IMR-90 (cell line): Measurements from ENCODE around the gene TMEM131L.

Source experiments
- CEBPB ChIP-seq: IDR thresholded peaks from 2 replicates; pipeline ENCODE4 v1.6.1; 2012; ENCODE audit warnings: low read depth, low read length, improper control_type of control experiment
- CHD1 ChIP-seq: IDR thresholded peaks from 2 replicates; pipeline ENCODE4 v1.6.1; 2012; ENCODE audit warnings: low read depth, low read length, improper control_type of control experiment
- FOS ChIP-seq: fragments of 150-350 bp; IDR thresholded peaks from 2 replicates; pipeline ENCODE4 v1.6.1; 2016; ENCODE audit warnings: low read depth, low read length
- MAFK ChIP-seq: IDR thresholded peaks from 2 replicates; pipeline ENCODE4 v1.6.1; 2012; ENCODE audit warnings: low read depth, low read length, improper control_type of control experiment
- NFE2L2 ChIP-seq: fragments of 150-350 bp; IDR thresholded peaks from 2 replicates; pipeline ENCODE4 v1.6.1; 2016; ENCODE audit warnings: low read depth, mild to moderate bottlenecking, low read length
- POLR2A ChIP-seq: IDR thresholded peaks from 2 replicates; pipeline ENCODE4 v1.6.1; 2012; ENCODE audit warnings: mild to moderate bottlenecking, low read depth, low read length
- RAD21 ChIP-seq: IDR thresholded peaks from 2 replicates; pipeline ENCODE4 v1.6.1; 2012; ENCODE audit warnings: low read length, improper control_type of control experiment
- RCOR1 ChIP-seq: IDR thresholded peaks from 2 replicates; pipeline ENCODE4 v1.6.1; 2012; ENCODE audit warnings: mild to moderate bottlenecking, low read length, improper control_type of control experiment; ENCODE audit not compliant: insufficient replicate concordance
- RFX5 ChIP-seq: IDR thresholded peaks from 2 replicates; pipeline ENCODE4 v1.8.0; 2012; ENCODE audit warnings: low read depth, mild to moderate bottlenecking, low read length, moderate library complexity
- SMC3 ChIP-seq: fragments of 150-350 bp; IDR thresholded peaks from 2 replicates; pipeline ENCODE4 v1.6.1; 2016; ENCODE audit warnings: low read depth, mild to moderate bottlenecking, antibody characterized with exemption, low read length, moderate library complexity
- TF ChIP-seq, protein P1 (sequence below): conservative IDR thresholded peaks from 2 replicates; pipeline ENCODE4 v1.5.1; 2012; ENCODE audit warnings: mild to moderate bottlenecking, low read depth, low read length, improper control_type of control experiment
- TF ChIP-seq, protein P2 (sequence below): fragments of 150-350 bp; IDR thresholded peaks from 2 replicates; pipeline ENCODE4 v1.6.1; 2017; ENCODE audit warnings: mild to moderate bottlenecking, antibody characterized with exemption, low read length, low read depth

DNA sequence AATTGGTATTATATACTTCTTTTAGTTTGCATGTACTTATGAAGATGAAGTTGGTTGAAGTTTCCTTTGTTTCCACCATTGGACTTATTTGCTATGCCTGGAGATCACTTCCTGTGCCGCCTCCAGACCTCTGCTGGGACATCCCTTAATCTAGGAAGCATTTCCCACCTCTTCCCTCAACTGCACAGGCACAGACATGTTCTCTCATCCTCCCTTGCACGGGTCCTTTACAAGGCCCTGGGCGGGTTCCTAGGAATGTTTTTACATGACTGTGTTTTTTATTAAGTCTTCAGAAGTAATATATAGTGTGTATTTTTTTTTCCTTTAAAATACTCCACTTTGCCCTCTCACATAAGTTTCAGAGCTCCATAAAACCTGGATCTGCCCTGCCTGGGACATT lies 51.0 kb downstream of the TMEM131L start:
- TF ChIP-seq, protein P1, sequence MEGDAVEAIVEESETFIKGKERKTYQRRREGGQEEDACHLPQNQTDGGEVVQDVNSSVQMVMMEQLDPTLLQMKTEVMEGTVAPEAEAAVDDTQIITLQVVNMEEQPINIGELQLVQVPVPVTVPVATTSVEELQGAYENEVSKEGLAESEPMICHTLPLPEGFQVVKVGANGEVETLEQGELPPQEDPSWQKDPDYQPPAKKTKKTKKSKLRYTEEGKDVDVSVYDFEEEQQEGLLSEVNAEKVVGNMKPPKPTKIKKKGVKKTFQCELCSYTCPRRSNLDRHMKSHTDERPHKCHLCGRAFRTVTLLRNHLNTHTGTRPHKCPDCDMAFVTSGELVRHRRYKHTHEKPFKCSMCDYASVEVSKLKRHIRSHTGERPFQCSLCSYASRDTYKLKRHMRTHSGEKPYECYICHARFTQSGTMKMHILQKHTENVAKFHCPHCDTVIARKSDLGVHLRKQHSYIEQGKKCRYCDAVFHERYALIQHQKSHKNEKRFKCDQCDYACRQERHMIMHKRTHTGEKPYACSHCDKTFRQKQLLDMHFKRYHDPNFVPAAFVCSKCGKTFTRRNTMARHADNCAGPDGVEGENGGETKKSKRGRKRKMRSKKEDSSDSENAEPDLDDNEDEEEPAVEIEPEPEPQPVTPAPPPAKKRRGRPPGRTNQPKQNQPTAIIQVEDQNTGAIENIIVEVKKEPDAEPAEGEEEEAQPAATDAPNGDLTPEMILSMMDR = no peak
- no peak for TF ChIP-seq SMC3
- no peak for TF ChIP-seq CHD1
- TF ChIP-seq RFX5 = no peak
- no peak for TF ChIP-seq POLR2A
- TF ChIP-seq, protein P2, sequence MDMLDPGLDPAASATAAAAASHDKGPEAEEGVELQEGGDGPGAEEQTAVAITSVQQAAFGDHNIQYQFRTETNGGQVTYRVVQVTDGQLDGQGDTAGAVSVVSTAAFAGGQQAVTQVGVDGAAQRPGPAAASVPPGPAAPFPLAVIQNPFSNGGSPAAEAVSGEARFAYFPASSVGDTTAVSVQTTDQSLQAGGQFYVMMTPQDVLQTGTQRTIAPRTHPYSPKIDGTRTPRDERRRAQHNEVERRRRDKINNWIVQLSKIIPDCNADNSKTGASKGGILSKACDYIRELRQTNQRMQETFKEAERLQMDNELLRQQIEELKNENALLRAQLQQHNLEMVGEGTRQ = no peak
- no peak for TF ChIP-seq MAFK
- TF ChIP-seq RAD21 = no peak
- TF ChIP-seq FOS = no peak
- no peak for TF ChIP-seq NFE2L2
- TF ChIP-seq RCOR1 = no peak
- no peak for TF ChIP-seq CEBPB
